Activated CD4-positive, alpha-beta T cell treated with anti-CD3 and anti-CD28 coated beads, Interleukin-2, amount 10 ng/mL, durations not matched to agents 7 days and 5 days (primary cell): Measurements from ENCODE around the gene CCDC13. TPM values are rescaled to one million over a fixed set of nuclear protein-coding genes. Genes with fewer than 3 reads are reported as not detected.
"Not testable (repeated sequence)": the region's sequence is repeated elsewhere in the genome, so short reads cannot be mapped to it uniquely, and the experiment has no call there.

Source experiments
- CTCF ChIA-PET: fragments of 350-600 bp; sonication (Branson Sonifier 250); formaldehyde crosslinking; loops from one replicate; lab custom pipeline; 2021; ENCODE audit warnings: antibody characterized with exemption; lab: Charles Lee
- POLR2A ChIA-PET: fragments of 350-600 bp; sonication (Branson Sonifier 250); formaldehyde crosslinking; loops from one replicate; lab custom pipeline; 2021; ENCODE audit warnings: antibody characterized with exemption; lab: Charles Lee
- DNase-seq: peaks from one replicate; pipeline ENCODE4 v3.0.0-alpha.2; 2020
- H3K27ac Mint-ChIP-seq: one replicate; pipeline ENCODE4 v1.8.0; 2021; ENCODE audit warnings: mild to moderate bottlenecking, moderate library complexity, mixed read lengths
- H3K27me3 Mint-ChIP-seq: one replicate; pipeline ENCODE4 v1.8.0; 2021; ENCODE audit warnings: mixed read lengths
- H3K36me3 Mint-ChIP-seq: one replicate; pipeline ENCODE4 v1.8.0; 2021; ENCODE audit warnings: low read depth, mixed read lengths
- H3K4me1 Mint-ChIP-seq: one replicate; pipeline ENCODE4 v1.8.0; 2021; ENCODE audit warnings: mixed read lengths
- H3K4me3 Mint-ChIP-seq: one replicate; pipeline ENCODE4 v1.8.0; 2021; ENCODE audit warnings: mild to moderate bottlenecking, moderate library complexity, mixed read lengths
- H3K9me3 Mint-ChIP-seq: one replicate; pipeline ENCODE4 v1.8.0; 2021; ENCODE audit warnings: mixed read lengths
- total RNA-seq, 2 experiments: library from RNA; stranded (reverse); gene quantifications; one replicate each; pipeline ENCODE4 v1.2.3, GENCODE V29; 2021

The CCDC13 gene
- total RNA-seq, result under 1 TPM; 0.60 to 0.65 TPM

GRCh38 chr3:42772670-42773408 is at the start of gene CCDC13:
TSS of gene CCDC13 (minus strand) at chr3:42773253. CDS start at chr3:42758345, 14,908 bp downstream.
- DNase-seq, result peak; percentile 93
- H3K36me3 Mint-ChIP-seq, result no peaks in the 10 kb centered on the region
- H3K9me3 Mint-ChIP-seq, result peaks cover 7% of the 10 kb centered on the region
- peaks cover 21% of the 10 kb centered on the region for H3K4me1 Mint-ChIP-seq
- POLR2A ChIA-PET, result no interaction called here
- peak within 1 kb of the TSS; percentile 81 for H3K4me3 Mint-ChIP-seq
- peaks cover 6% of the 10 kb centered on the region for H3K27me3 Mint-ChIP-seq
- H3K27ac Mint-ChIP-seq, result peak within 1 kb of the TSS; percentile 87
- CTCF ChIA-PET, result no interaction called here

- H3K4me1 Mint-ChIP-seq, result peaks cover 6% of the 10 kb centered on the region
- no peak for DNase-seq
- H3K27me3 Mint-ChIP-seq, result peaks cover 18% of the 10 kb centered on the region
- no peak overlapping the region for H3K27ac Mint-ChIP-seq
- H3K4me3 Mint-ChIP-seq, result no peak overlapping the region
- no peaks in the 10 kb centered on the region for H3K9me3 Mint-ChIP-seq
- ChIA-PET CTCF (interaction anchor here (1.1 kb wide), 1 partner anchor 9 kb away, joined by 3 read pairs; no protein-coding TSS in a partner anchor), POLR2A (no interaction called here)
- no peaks in the 10 kb centered on the region for H3K36me3 Mint-ChIP-seq
Observed at GRCh38 chr3:42822828-42823227, 49.8 kb upstream of the CCDC13 start.

GRCh38 chr3:42820746-42821051 is 47.6 kb upstream of the CCDC13 start:
- H3K4me1 Mint-ChIP-seq, result peaks cover 6% of the 10 kb centered on the region
- no peak for DNase-seq
- no peak overlapping the region for H3K4me3 Mint-ChIP-seq
- H3K36me3 Mint-ChIP-seq, result no peaks in the 10 kb centered on the region
- ChIA-PET POLR2A (no interaction called here), CTCF (interaction anchor here (0.6 to 1.2 kb wide), 4 partner anchors 8 to 82 kb away, joined by 3 to 4 read pairs (median 3); no protein-coding TSS in a partner anchor)
- H3K27ac Mint-ChIP-seq, result no peak overlapping the region
- peaks cover 1% of the 10 kb centered on the region for H3K27me3 Mint-ChIP-seq
- H3K9me3 Mint-ChIP-seq, result no peaks in the 10 kb centered on the region

GRCh38 chr3:42819351-42819965 is 46.4 kb upstream of the CCDC13 start:
- POLR2A ChIA-PET, result no interaction called here
- Mint-ChIP-seq H3K27ac (no peak overlapping the region), H3K27me3 (peaks cover 4% of the 10 kb centered on the region), H3K36me3 (no peaks in the 10 kb centered on the region), H3K9me3 (no peaks in the 10 kb centered on the region), H3K4me1 (peaks cover 6% of the 10 kb centered on the region), H3K4me3 (no peak overlapping the region)
- CTCF ChIA-PET, result interaction anchor here (1.1 kb wide), 1 partner anchor 20 kb away, joined by 5 read pairs; no protein-coding TSS in a partner anchor
- no peak for DNase-seq

GRCh38 chr3:42815826-42816225 is 42.8 kb upstream of the CCDC13 start:
- POLR2A ChIA-PET, result no interaction called here
- Mint-ChIP-seq H3K27ac (no peak overlapping the region), H3K4me3 (no peak overlapping the region), H3K9me3 (no peaks in the 10 kb centered on the region), H3K4me1 (no peaks in the 10 kb centered on the region), H3K36me3 (no peaks in the 10 kb centered on the region), H3K27me3 (peaks cover 5% of the 10 kb centered on the region)
- CTCF ChIA-PET, result interaction anchor here (1.0 to 1.7 kb wide), 5 partner anchors 8 to 63 kb away, joined by 3 to 4 read pairs (median 4); partner anchors contain the start of gene HIGD1A
- no peak for DNase-seq

- H3K27ac Mint-ChIP-seq, result no peak overlapping the region
- no peaks in the 10 kb centered on the region for H3K36me3 Mint-ChIP-seq
- peaks cover 5% of the 10 kb centered on the region for H3K27me3 Mint-ChIP-seq
- ChIA-PET CTCF (interaction anchor here (1.0 to 1.7 kb wide), 4 partner anchors 7 to 64 kb away, joined by 3 to 4 read pairs (median 4); partner anchors contain the start of gene HIGD1A), POLR2A (no interaction called here)
- H3K9me3 Mint-ChIP-seq, result no peaks in the 10 kb centered on the region
- DNase-seq, result no peak
- H3K4me1 Mint-ChIP-seq, result no peaks in the 10 kb centered on the region
- H3K4me3 Mint-ChIP-seq, result no peak overlapping the region
Observed at GRCh38 chr3:42814914-42815507, 42.0 kb upstream of the CCDC13 start.

- ChIA-PET POLR2A (interaction anchor here (0.6 kb wide), 1 partner anchor 9 kb away, joined by 3 read pairs; no protein-coding TSS in a partner anchor), CTCF (no interaction called here)
- DNase-seq, result no peak
- Mint-ChIP-seq H3K9me3 (no peaks in the 10 kb centered on the region), H3K36me3 (no peaks in the 10 kb centered on the region), H3K4me3 (no peak overlapping the region), H3K4me1 (no peaks in the 10 kb centered on the region), H3K27ac (no peak overlapping the region), H3K27me3 (peaks cover 5% of the 10 kb centered on the region)
Observed at GRCh38 chr3:42814246-42814645, 41.2 kb upstream of the CCDC13 start.

GRCh38 chr3:42811118-42811883 is 38.2 kb upstream of the CCDC13 start:
- H3K4me1 Mint-ChIP-seq, H3K36me3 Mint-ChIP-seq, CTCF ChIA-PET, H3K27ac Mint-ChIP-seq, H3K9me3 Mint-ChIP-seq, H3K4me3 Mint-ChIP-seq, POLR2A ChIA-PET, DNase-seq: not testable (repeated sequence)
- H3K27me3 Mint-ChIP-seq, result peaks cover 24% of the 10 kb centered on the region

GRCh38 chr3:42810706-42811105 is 37.7 kb upstream of the CCDC13 start:
- H3K9me3 Mint-ChIP-seq, H3K4me1 Mint-ChIP-seq, DNase-seq, H3K27ac Mint-ChIP-seq, H3K4me3 Mint-ChIP-seq, POLR2A ChIA-PET, H3K36me3 Mint-ChIP-seq: not testable (repeated sequence)
- peaks cover 29% of the 10 kb centered on the region for H3K27me3 Mint-ChIP-seq
- CTCF ChIA-PET, result interaction anchor here (0.7 kb wide), 1 partner anchor 59 kb away, joined by 3 read pairs; no protein-coding TSS in a partner anchor

GRCh38 chr3:42809202-42809601 is 36.1 kb upstream of the CCDC13 start, which contains the start of gene ACKR2:
TSS of gene ACKR2 (plus strand) at chr3:42809445. CDS start at chr3:42864503, 55,058 bp downstream.
- CTCF ChIA-PET, result interaction anchor here (1.7 kb wide), 1 partner anchor 23 kb away, joined by 4 read pairs; no protein-coding TSS in a partner anchor
- no peak for DNase-seq
- H3K27me3 Mint-ChIP-seq, result peaks cover 34% of the 10 kb centered on the region
- no peak within 1 kb of the TSS for H3K4me3 Mint-ChIP-seq
- H3K27ac Mint-ChIP-seq, result no peak within 1 kb of the TSS
- POLR2A ChIA-PET, result no interaction called here
- peaks cover 2% of the 10 kb centered on the region for H3K36me3 Mint-ChIP-seq
- no peaks in the 10 kb centered on the region for H3K9me3 Mint-ChIP-seq
- peaks cover 10% of the 10 kb centered on the region for H3K4me1 Mint-ChIP-seq

- Mint-ChIP-seq H3K27me3 (peaks cover 34% of the 10 kb centered on the region), H3K9me3 (no peaks in the 10 kb centered on the region), H3K27ac (no peak overlapping the region), H3K36me3 (peaks cover 6% of the 10 kb centered on the region), H3K4me1 (peaks cover 20% of the 10 kb centered on the region), H3K4me3 (no peak overlapping the region)
- POLR2A ChIA-PET, result no interaction called here
- CTCF ChIA-PET, result interaction anchor here (1.2 to 1.7 kb wide), 4 partner anchors 8 to 24 kb away, joined by 3 to 4 read pairs (median 4); no protein-coding TSS in a partner anchor
- DNase-seq, result no peak
Observed at GRCh38 chr3:42807929-42808328, 34.9 kb upstream of the CCDC13 start.
